ENCODE measurements around the gene FLOT2. TPM values are rescaled to one million over a fixed set of nuclear protein-coding genes. Genes with fewer than 3 reads are reported as not detected.
"Not testable (repeated sequence)": the region's sequence is repeated elsewhere in the genome, so short reads cannot be mapped to it uniquely, and the experiment has no call there.

FLOT2 gene
- total and polyA plus RNA-seq, 5 donors from 2014 or later, result 167 to 345 (median 299) TPM

- H3K36me3 ChIP-seq (ENCODE audit: control insufficient read depth, insufficient read depth, low read length), result peaks cover 42% of the 10 kb centered on the region
- H3K4me1 Mint-ChIP-seq, result peaks cover 0 to 11% (median 3%) of the 10 kb centered on the region in 4 donors
- peaks cover 29% of the 10 kb centered on the region for H3K36me3 Mint-ChIP-seq
- no peak overlapping the region for H3K4me3 Mint-ChIP-seq
- H3K27ac ChIP-seq (ENCODE audit: insufficient read depth, low read length, poor library complexity, severe bottlenecking), result no peak overlapping the region
- no peaks in the 10 kb centered on the region for H3K9me3 ChIP-seq (ENCODE audit: control insufficient read depth in 2 of 2, low read length in 2 of 2)
- no peak for DNase-seq
- no peaks in the 10 kb centered on the region for H3K27me3 Mint-ChIP-seq
- H3K4me1 ChIP-seq (ENCODE audit: control insufficient read depth, insufficient read depth, low read length, poor library complexity, severe bottlenecking), result no peaks in the 10 kb centered on the region
- no peak overlapping the region for H3K4me3 ChIP-seq (ENCODE audit: low read depth, low read length)
- peak overlapping the region in 1 of 3 donors; percentile 50 for H3K27ac Mint-ChIP-seq
- H3K27me3 ChIP-seq (ENCODE audit: control insufficient read depth, insufficient read depth, low read length), result no peaks in the 10 kb centered on the region
- H3K9me3 Mint-ChIP-seq, result no peaks in the 10 kb centered on the region
- ATAC-seq (ENCODE audit: low read depth in 2 of 2), result no peak
Observed at GRCh38 chr17:28878158-28878910, 19.2 kb downstream of the FLOT2 start.

- H3K27me3 Mint-ChIP-seq; H3K27me3 ChIP-seq (ENCODE audit: control insufficient read depth, insufficient read depth, low read length); H3K4me3 Mint-ChIP-seq; H3K9me3 Mint-ChIP-seq; H3K27ac ChIP-seq (ENCODE audit: insufficient read depth, low read length, poor library complexity, severe bottlenecking); DNase-seq; ATAC-seq (ENCODE audit: low read depth in 2 of 2); H3K4me1 ChIP-seq (ENCODE audit: control insufficient read depth, insufficient read depth, low read length, poor library complexity, severe bottlenecking); H3K4me3 ChIP-seq (ENCODE audit: low read depth, low read length); H3K9me3 ChIP-seq (ENCODE audit: control insufficient read depth in 2 of 2, low read length in 2 of 2): not testable (repeated sequence)
- peaks cover 24% of the 10 kb centered on the region for H3K36me3 Mint-ChIP-seq
- peaks cover 0 to 13% (median 5%) of the 10 kb centered on the region in 4 donors for H3K4me1 Mint-ChIP-seq
- H3K36me3 ChIP-seq (ENCODE audit: control insufficient read depth, insufficient read depth, low read length), result peaks cover 33% of the 10 kb centered on the region
- H3K27ac Mint-ChIP-seq, result peak overlapping the region in 2 of 3 donors; percentile 54 to 69
Observed at GRCh38 chr17:28877150-28877711, 20.3 kb downstream of the FLOT2 start.

- Mint-ChIP-seq H3K27ac (peak overlapping the region in 1 of 3 donors; percentile 54), H3K9me3 (no peaks in the 10 kb centered on the region), H3K4me3 (no peak overlapping the region), H3K36me3 (peaks cover 16% of the 10 kb centered on the region), H3K4me1 (peaks cover 3 to 25% (median 9%) of the 10 kb centered on the region in 4 donors), H3K27me3 (no peaks in the 10 kb centered on the region)
- peaks cover 8% of the 10 kb centered on the region for H3K4me1 ChIP-seq (ENCODE audit: control insufficient read depth, insufficient read depth, low read length, poor library complexity, severe bottlenecking)
- H3K36me3 ChIP-seq (ENCODE audit: control insufficient read depth, insufficient read depth, low read length), result peaks cover 21% of the 10 kb centered on the region
- H3K27me3 ChIP-seq (ENCODE audit: control insufficient read depth, insufficient read depth, low read length), result no peaks in the 10 kb centered on the region
- H3K27ac ChIP-seq (ENCODE audit: insufficient read depth, low read length, poor library complexity, severe bottlenecking), result no peak overlapping the region
- no peaks in the 10 kb centered on the region for H3K9me3 ChIP-seq (ENCODE audit: control insufficient read depth in 2 of 2, low read length in 2 of 2)
- no peak for DNase-seq
- ATAC-seq (ENCODE audit: low read depth in 2 of 2), result no peak
- no peak overlapping the region for H3K4me3 ChIP-seq (ENCODE audit: low read depth, low read length)
Observed at GRCh38 chr17:28875848-28876550, 21.5 kb downstream of the FLOT2 start.

- Histone ChIP-seq H3K27me3 (ENCODE audit: control insufficient read depth, insufficient read depth, low read length) (no peaks in the 10 kb centered on the region), H3K4me1 (ENCODE audit: control insufficient read depth, insufficient read depth, low read length, poor library complexity, severe bottlenecking) (peaks cover 11% of the 10 kb centered on the region), H3K36me3 (ENCODE audit: control insufficient read depth, insufficient read depth, low read length) (peaks cover 9% of the 10 kb centered on the region), H3K4me3 (ENCODE audit: low read depth, low read length) (no peak overlapping the region), H3K9me3 (ENCODE audit: control insufficient read depth in 2 of 2, low read length in 2 of 2) (no peaks in the 10 kb centered on the region), H3K27ac (ENCODE audit: insufficient read depth, low read length, poor library complexity, severe bottlenecking) (no peak overlapping the region)
- Mint-ChIP-seq H3K4me3 (peak overlapping the region in 1 of 4 donors; percentile 78), H3K36me3 (peaks cover 8% of the 10 kb centered on the region), H3K9me3 (no peaks in the 10 kb centered on the region), H3K4me1 (peaks cover 5 to 25% (median 9%) of the 10 kb centered on the region in 4 donors), H3K27me3 (no peaks in the 10 kb centered on the region), H3K27ac (no peak overlapping the region)
- DNase-seq (no peak), ATAC-seq (ENCODE audit: low read depth in 2 of 2) (no peak)
Observed at GRCh38 chr17:28874750-28875149, 22.8 kb downstream of the FLOT2 start.

- H3K27ac Mint-ChIP-seq, result peak overlapping the region in 1 of 3 donors; percentile 27
- Histone ChIP-seq H3K9me3 (ENCODE audit: control insufficient read depth in 2 of 2, low read length in 2 of 2) (no peaks in the 10 kb centered on the region), H3K27me3 (ENCODE audit: control insufficient read depth, insufficient read depth, low read length) (no peaks in the 10 kb centered on the region), H3K27ac (ENCODE audit: insufficient read depth, low read length, poor library complexity, severe bottlenecking) (no peak overlapping the region), H3K36me3 (ENCODE audit: control insufficient read depth, insufficient read depth, low read length) (no peaks in the 10 kb centered on the region), H3K4me3 (ENCODE audit: low read depth, low read length) (no peak overlapping the region), H3K4me1 (ENCODE audit: control insufficient read depth, insufficient read depth, low read length, poor library complexity, severe bottlenecking) (peaks cover 11% of the 10 kb centered on the region)
- ATAC-seq (ENCODE audit: low read depth in 2 of 2) (no peak), DNase-seq (no peak)
- H3K4me1 Mint-ChIP-seq, result peaks cover 5 to 25% (median 9%) of the 10 kb centered on the region in 4 donors
- no peaks in the 10 kb centered on the region for H3K27me3 Mint-ChIP-seq
- peak overlapping the region in 1 of 4 donors; percentile 53 for H3K4me3 Mint-ChIP-seq
- no peaks in the 10 kb centered on the region for H3K9me3 Mint-ChIP-seq
- peaks cover 8% of the 10 kb centered on the region for H3K36me3 Mint-ChIP-seq
Observed at GRCh38 chr17:28873839-28874238, 23.7 kb downstream of the FLOT2 start.

GRCh38 chr17:28871056-28871579 is 26.4 kb downstream of the FLOT2 start:
- Mint-ChIP-seq H3K4me3 (peak overlapping the region in 3 of 4 donors; percentile 0 to 66 (median 64)), H3K27me3 (no peaks in the 10 kb centered on the region), H3K9me3 (no peaks in the 10 kb centered on the region), H3K27ac (peak overlapping the region; percentile 89 to 100 (median 96)), H3K4me1 (peaks cover 5 to 25% (median 7%) of the 10 kb centered on the region in 4 donors), H3K36me3 (no peaks in the 10 kb centered on the region)
- Histone ChIP-seq H3K4me3 (ENCODE audit: low read depth, low read length) (no peak overlapping the region), H3K27ac (ENCODE audit: insufficient read depth, low read length, poor library complexity, severe bottlenecking) (peak overlapping the region; percentile 60), H3K36me3 (ENCODE audit: control insufficient read depth, insufficient read depth, low read length) (no peaks in the 10 kb centered on the region), H3K27me3 (ENCODE audit: control insufficient read depth, insufficient read depth, low read length) (no peaks in the 10 kb centered on the region), H3K4me1 (ENCODE audit: control insufficient read depth, insufficient read depth, low read length, poor library complexity, severe bottlenecking) (peaks cover 11% of the 10 kb centered on the region), H3K9me3 (ENCODE audit: control insufficient read depth in 2 of 2, low read length in 2 of 2) (no peaks in the 10 kb centered on the region)
- peak in 2 of 3 donors; percentile 56 to 90 for DNase-seq
- ATAC-seq (ENCODE audit: low read depth in 2 of 2), result peak; percentile 100

- H3K36me3 ChIP-seq (ENCODE audit: control insufficient read depth, insufficient read depth, low read length), result no peaks in the 10 kb centered on the region
- H3K9me3 ChIP-seq (ENCODE audit: control insufficient read depth in 2 of 2, low read length in 2 of 2), result no peaks in the 10 kb centered on the region
- H3K4me1 Mint-ChIP-seq, result peaks cover 3 to 14% (median 6%) of the 10 kb centered on the region in 4 donors
- no peak overlapping the region for H3K4me3 Mint-ChIP-seq
- H3K4me3 ChIP-seq (ENCODE audit: low read depth, low read length), result no peak overlapping the region
- no peak for ATAC-seq (ENCODE audit: low read depth in 2 of 2)
- no peak overlapping the region for H3K27ac Mint-ChIP-seq
- H3K27me3 Mint-ChIP-seq, result no peaks in the 10 kb centered on the region
- H3K36me3 Mint-ChIP-seq, result no peaks in the 10 kb centered on the region
- no peak overlapping the region for H3K27ac ChIP-seq (ENCODE audit: insufficient read depth, low read length, poor library complexity, severe bottlenecking)
- H3K27me3 ChIP-seq (ENCODE audit: control insufficient read depth, insufficient read depth, low read length), result no peaks in the 10 kb centered on the region
- no peaks in the 10 kb centered on the region for H3K9me3 Mint-ChIP-seq
- DNase-seq, result no peak
- peaks cover 11% of the 10 kb centered on the region for H3K4me1 ChIP-seq (ENCODE audit: control insufficient read depth, insufficient read depth, low read length, poor library complexity, severe bottlenecking)
Observed at GRCh38 chr17:28867276-28867675, 30.3 kb downstream of the FLOT2 start.

Measured in CD4-positive, CD25-positive, alpha-beta regulatory T cell (primary cell).